Mesendoderm (in vitro differentiated cells): ENCODE results near the gene MINAR1.

Source experiments
- DNase-seq: peaks from one replicate; pipeline ENCODE4 v3.0.0; 2013
- H2AK5ac ChIP-seq: 2 replicates; pipeline ENCODE4 v1.6.1; 2013; ENCODE audit warnings: low read length, inconsistent platforms
- H2BK120ac ChIP-seq: 2 replicates; pipeline ENCODE4 v1.6.1; 2013; ENCODE audit warnings: low read depth, mild to moderate bottlenecking, low read length, moderate library complexity, mixed read lengths
- H2BK15ac ChIP-seq: replicated peaks from 2 replicates; pipeline ENCODE4 v1.6.1; 2013; ENCODE audit warnings: low read depth, mild to moderate bottlenecking, moderate library complexity
- H2BK5ac ChIP-seq: 2 replicates; pipeline ENCODE4 v1.6.1; 2013; ENCODE audit warnings: low read length, inconsistent platforms
- H3K18ac ChIP-seq: 2 replicates; pipeline ENCODE4 v1.6.1; 2013; ENCODE audit warnings: mild to moderate bottlenecking, low read length, mixed read lengths
- H3K23ac ChIP-seq: one replicate; pipeline ENCODE4 v1.6.1; 2013; ENCODE audit warnings: low read length
- H3K27ac ChIP-seq: 2 replicates; pipeline ENCODE4 v1.5.1; 2013; ENCODE audit warnings: low read depth, mild to moderate bottlenecking, inconsistent platforms, low read length, moderate library complexity
- H3K27me3 ChIP-seq: 2 replicates; pipeline ENCODE4 v1.6.1; 2013; ENCODE audit warnings: low read length, control low read depth, mild to moderate bottlenecking, inconsistent platforms; ENCODE audit not compliant: insufficient read depth, poor library complexity
- H3K36me3 ChIP-seq: 2 replicates; pipeline ENCODE4 v1.6.1; 2013; ENCODE audit warnings: low read length, inconsistent platforms; ENCODE audit not compliant: control insufficient read depth, insufficient read depth
- H3K4ac ChIP-seq: one replicate; pipeline ENCODE4 v1.6.1; 2013; ENCODE audit warnings: low read depth, mild to moderate bottlenecking, low read length, moderate library complexity
- H3K4me1 ChIP-seq: 2 replicates; pipeline ENCODE4 v1.6.1; 2013; ENCODE audit warnings: low read depth, low read length, inconsistent platforms; ENCODE audit not compliant: control insufficient read depth
- H3K4me2 ChIP-seq: 2 replicates; pipeline ENCODE4 v1.6.1; 2013; ENCODE audit warnings: low read length
- H3K4me3 ChIP-seq: 2 replicates; pipeline ENCODE4 v1.5.1; 2013; ENCODE audit warnings: mild to moderate bottlenecking, low read length
- H3K56ac ChIP-seq: one replicate; pipeline ENCODE4 v1.6.1; 2013; ENCODE audit warnings: low read length
- H3K79me1 ChIP-seq: 2 replicates; pipeline ENCODE4 v1.6.1; 2013; ENCODE audit warnings: low read length, inconsistent platforms
- H3K79me2 ChIP-seq: 2 replicates; pipeline ENCODE4 v1.6.1; 2013; ENCODE audit warnings: mild to moderate bottlenecking, low read length; ENCODE audit not compliant: control insufficient read depth, insufficient read depth
- H3K9ac ChIP-seq: 2 replicates; pipeline ENCODE4 v1.6.1; 2013; ENCODE audit warnings: low read length, inconsistent platforms
- H4K5ac ChIP-seq: one replicate; pipeline ENCODE4 v1.6.1; 2013; ENCODE audit warnings: low read length
- H4K8ac ChIP-seq: one replicate; pipeline ENCODE4 v1.6.1; 2013; ENCODE audit warnings: low read depth, mild to moderate bottlenecking, control low read depth, low read length, moderate library complexity
- WGBS: extraction: QIAGEN DNeasy Blood & Tissue Kit; methylation state at CpG from one replicate; pipeline ENCODE4 v1.1.7; 2013; ENCODE audit warnings: low lambda C conversion rate, missing lambda C conversion rate; ENCODE audit not compliant: insufficient coverage; ENCODE audit errors: extremely low coverage; 5-methylcytosine and 5-hydroxymethylcytosine counted together

The MINAR1 gene

DNA sequence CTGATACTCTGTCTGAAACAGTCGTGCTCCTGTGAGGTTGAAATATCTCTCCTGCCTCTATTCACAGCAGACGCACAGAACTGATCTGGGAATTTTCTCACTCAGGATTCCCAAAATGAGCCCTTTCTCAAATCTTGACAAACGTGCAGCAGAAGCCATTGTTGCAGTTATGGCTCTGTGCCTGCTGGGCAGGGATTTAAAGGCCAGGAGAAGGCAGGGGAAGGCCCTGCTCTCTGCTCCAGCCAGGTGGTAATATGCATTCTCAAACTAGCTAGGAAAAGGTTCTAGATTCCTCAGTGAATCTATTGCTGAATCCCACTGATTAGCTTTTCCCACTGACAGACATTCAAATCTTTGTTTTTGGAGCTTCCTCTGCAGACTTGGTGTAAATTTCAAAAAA is 2.2 kb downstream of the MINAR1 start:
- Histone ChIP-seq H3K27me3 (peaks cover 20% of the 10 kb centered on the region), H3K79me1 (no peaks in the 10 kb centered on the region), H2AK5ac (no peak overlapping the region), H4K5ac (no peak overlapping the region), H3K4me3 (no peak overlapping the region), H3K23ac (no peak overlapping the region), H3K56ac (no peak overlapping the region), H2BK15ac (no peak overlapping the region), H3K4me2 (no peak overlapping the region), H2BK5ac (no peak overlapping the region), H4K8ac (no peak overlapping the region), H3K4me1 (peaks cover 2% of the 10 kb centered on the region), H3K36me3 (no peaks in the 10 kb centered on the region), H3K18ac (no peak overlapping the region), H3K9ac (no peak overlapping the region), H3K4ac (no peak overlapping the region), H3K79me2 (no peaks in the 10 kb centered on the region), H3K27ac (no peak overlapping the region), H2BK120ac (no peak overlapping the region)
- no peak for DNase-seq
- WGBS = no CpG with 5 or more reads among the region's 3 CpGs

DNA sequence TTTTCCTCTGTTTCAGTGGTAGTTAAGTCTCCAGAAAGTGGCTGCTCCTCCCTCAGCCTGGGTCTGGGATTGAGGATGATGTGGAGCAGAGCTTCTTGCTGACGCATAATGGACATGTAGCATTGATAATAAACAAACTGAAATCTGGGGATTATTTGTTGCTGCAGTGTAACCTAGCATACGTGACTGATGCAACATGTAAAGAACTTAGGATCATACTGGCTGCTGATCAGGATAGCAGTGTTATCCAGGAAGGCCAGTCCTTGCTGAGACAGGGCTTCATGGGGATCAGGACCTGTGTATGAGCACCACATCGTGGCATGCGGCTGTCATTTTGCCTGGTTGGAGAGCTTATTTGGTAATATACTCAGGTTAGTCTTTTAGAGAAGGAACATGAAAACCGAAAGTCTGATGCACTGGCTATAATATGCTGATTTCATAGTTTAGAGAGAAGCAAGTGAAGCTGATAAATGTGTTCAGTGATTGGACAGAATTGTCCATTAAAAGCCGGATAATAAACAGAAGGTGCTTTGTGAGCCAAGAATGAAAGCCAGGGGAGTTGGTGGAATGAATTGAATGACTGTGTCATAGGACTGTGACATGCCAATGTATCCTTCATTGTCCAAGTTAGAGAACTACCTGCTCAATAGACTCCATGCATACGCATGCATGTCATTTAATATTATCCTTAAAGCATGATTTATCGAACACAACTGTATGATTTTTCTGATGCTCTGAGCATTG is 4.1 kb downstream of the MINAR1 start:
- Histone ChIP-seq H3K4me3 (no peak overlapping the region), H3K27me3 (peaks cover 15% of the 10 kb centered on the region), H4K8ac (no peak overlapping the region), H3K4me2 (no peak overlapping the region), H3K79me1 (no peaks in the 10 kb centered on the region), H3K9ac (no peak overlapping the region), H3K36me3 (no peaks in the 10 kb centered on the region), H3K56ac (no peak overlapping the region), H2BK5ac (no peak overlapping the region), H3K18ac (no peak overlapping the region), H2AK5ac (no peak overlapping the region), H2BK120ac (no peak overlapping the region), H3K4me1 (peaks cover 1% of the 10 kb centered on the region), H3K79me2 (no peaks in the 10 kb centered on the region), H3K27ac (no peak overlapping the region), H2BK15ac (no peak overlapping the region), H3K4ac (no peak overlapping the region), H3K23ac (no peak overlapping the region), H4K5ac (no peak overlapping the region)
- no peak for DNase-seq
- no CpG with 5 or more reads among the region's 8 CpGs for WGBS

DNA sequence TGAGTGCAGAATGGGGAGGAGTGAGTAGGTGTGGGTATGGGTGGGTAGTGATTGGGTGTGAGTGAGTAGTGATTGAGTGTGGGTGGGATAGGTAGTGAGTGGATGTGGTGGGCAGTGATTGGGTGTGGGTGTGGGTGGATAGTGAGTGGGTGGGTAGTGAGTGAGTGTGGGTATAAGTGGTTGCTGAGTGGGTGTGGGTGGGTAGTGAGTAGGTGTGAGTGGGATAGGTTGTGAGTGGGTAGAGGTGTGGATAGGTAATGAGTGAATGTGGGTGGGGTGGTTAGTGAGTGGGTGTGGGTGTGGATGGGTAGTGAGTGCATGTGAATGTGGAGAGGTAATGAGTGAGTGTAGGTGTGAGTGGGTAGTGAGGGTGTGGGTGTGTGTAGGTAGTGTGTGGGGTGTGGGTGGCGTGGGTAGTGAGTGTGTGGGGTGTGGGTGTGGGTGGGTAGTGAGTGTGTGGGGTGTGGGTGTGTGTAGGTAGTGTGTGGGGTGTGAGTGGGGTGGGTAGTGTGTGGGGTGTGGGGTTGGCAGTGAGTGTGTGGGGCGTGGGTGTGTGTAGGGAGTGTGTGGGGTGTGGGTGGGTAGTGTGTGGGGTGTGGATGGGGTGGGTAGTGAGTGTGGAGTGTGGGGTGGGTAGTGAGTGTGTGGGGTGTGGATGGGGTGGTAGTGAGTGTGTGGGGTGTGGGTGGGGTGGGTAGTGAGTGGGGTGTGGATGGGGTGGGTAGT is 5.3 kb downstream of the MINAR1 start:
- no peak for DNase-seq
- no peak overlapping the region for H3K23ac ChIP-seq
- H3K4ac ChIP-seq = no peak overlapping the region
- no peak overlapping the region for H2BK5ac ChIP-seq
- H2AK5ac ChIP-seq = no peak overlapping the region
- H2BK15ac ChIP-seq = no peak overlapping the region
- H3K18ac ChIP-seq = no peak overlapping the region
- H4K8ac ChIP-seq = no peak overlapping the region
- H3K27me3 ChIP-seq = peaks cover 14% of the 10 kb centered on the region
- H3K79me1 ChIP-seq = no peaks in the 10 kb centered on the region
- H4K5ac ChIP-seq = no peak overlapping the region
- no peaks in the 10 kb centered on the region for H3K36me3 ChIP-seq
- WGBS = 100% methylated on average over 1 of the region's 2 CpGs
- no peak overlapping the region for H3K27ac ChIP-seq
- no peaks in the 10 kb centered on the region for H3K79me2 ChIP-seq
- no peak overlapping the region for H2BK120ac ChIP-seq
- H3K56ac ChIP-seq = no peak overlapping the region
- H3K9ac ChIP-seq = no peak overlapping the region
- no peaks in the 10 kb centered on the region for H3K4me1 ChIP-seq
- H3K4me2 ChIP-seq = no peak overlapping the region
- H3K4me3 ChIP-seq = no peak overlapping the region

DNA sequence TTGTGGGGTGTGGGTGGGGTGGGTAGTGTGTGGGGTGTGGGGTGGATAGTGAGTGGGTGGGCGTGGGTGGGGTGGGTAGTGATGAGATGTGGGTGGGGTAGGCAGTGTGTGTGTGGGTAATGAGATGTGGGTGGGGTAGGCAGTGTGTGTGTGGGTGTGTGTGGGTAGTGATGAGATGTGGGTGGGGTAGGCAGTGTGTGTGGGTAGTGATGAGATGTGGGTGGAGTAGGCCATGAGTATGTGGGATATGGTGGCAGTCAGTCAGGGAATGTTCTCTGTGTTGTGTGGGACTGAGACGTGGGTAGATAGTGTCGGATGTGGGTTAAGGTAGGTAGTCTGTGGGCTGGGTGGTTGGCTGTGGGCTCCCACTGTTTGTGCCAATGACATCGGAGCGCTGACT is 7.1 kb downstream of the MINAR1 start:
- Histone ChIP-seq H3K4me2 (no peak overlapping the region), H3K4me1 (no peaks in the 10 kb centered on the region), H2BK120ac (no peak overlapping the region), H3K23ac (no peak overlapping the region), H3K79me2 (no peaks in the 10 kb centered on the region), H4K8ac (no peak overlapping the region), H2BK15ac (no peak overlapping the region), H3K4me3 (no peak overlapping the region), H2BK5ac (no peak overlapping the region), H3K36me3 (no peaks in the 10 kb centered on the region), H3K18ac (no peak overlapping the region), H4K5ac (no peak overlapping the region), H2AK5ac (no peak overlapping the region), H3K9ac (no peak overlapping the region), H3K27ac (no peak overlapping the region), H3K79me1 (no peaks in the 10 kb centered on the region), H3K27me3 (peaks cover 3% of the 10 kb centered on the region), H3K56ac (no peak overlapping the region), H3K4ac (no peak overlapping the region)
- DNase-seq = no peak
- no CpG with 5 or more reads among the region's 5 CpGs for WGBS

DNA sequence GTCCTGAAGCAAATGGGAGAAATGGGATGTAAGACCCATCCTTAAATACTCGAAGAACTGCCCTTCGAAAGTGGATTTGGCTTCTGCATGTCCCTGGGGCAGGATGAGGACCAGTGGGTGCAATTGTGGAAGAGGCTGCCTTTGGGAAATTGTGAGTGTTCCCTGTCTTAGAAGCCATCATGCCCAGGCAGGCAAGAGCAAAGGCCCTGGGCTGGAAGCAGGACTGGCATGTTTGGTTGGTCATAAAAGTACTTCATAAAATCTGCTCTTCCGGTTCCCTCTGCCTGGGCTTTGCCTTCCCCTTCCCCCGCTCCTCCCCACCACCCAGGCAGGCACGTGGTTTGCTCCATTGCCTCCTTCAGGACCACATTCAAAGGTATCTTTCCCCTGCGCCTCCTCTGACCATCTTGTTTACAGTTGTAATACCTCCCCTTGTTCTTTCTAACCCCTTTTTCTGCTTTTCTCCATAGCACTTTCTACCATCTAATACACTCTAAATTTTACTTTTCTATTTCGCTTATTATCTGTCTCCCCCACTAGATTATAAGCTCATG is 8.3 kb downstream of the MINAR1 start:
- Histone ChIP-seq H3K27me3 (no peaks in the 10 kb centered on the region), H2BK15ac (no peak overlapping the region), H3K18ac (no peak overlapping the region), H3K23ac (no peak overlapping the region), H2AK5ac (no peak overlapping the region), H3K79me1 (no peaks in the 10 kb centered on the region), H3K27ac (no peak overlapping the region), H3K4ac (no peak overlapping the region), H3K4me2 (no peak overlapping the region), H2BK5ac (no peak overlapping the region), H4K5ac (no peak overlapping the region), H3K56ac (no peak overlapping the region), H3K79me2 (no peaks in the 10 kb centered on the region), H3K4me1 (no peaks in the 10 kb centered on the region), H3K9ac (no peak overlapping the region), H4K8ac (no peak overlapping the region), H3K4me3 (no peak overlapping the region), H3K36me3 (no peaks in the 10 kb centered on the region), H2BK120ac (no peak overlapping the region)
- no peak for DNase-seq
- 100% methylated on average over 1 of the region's 7 CpGs for WGBS
